ENCODE measurements around the gene CHCHD10.
A peak's percentile ranks its signal among the peaks of the same experiment; 100 is the strongest.

CHCHD10 gene

GRCh38 chr22:23772315-23772648, 4.5 kb upstream of the CHCHD10 start:
- DNase-seq: no peak

GRCh38 chr22:23769321-23769965, 1.7 kb upstream of the CHCHD10 start:
- no peak for DNase-seq

GRCh38 chr22:23767303-23767672, 484 bp downstream of the CHCHD10 start:
- no peak for DNase-seq

- no peak for DNase-seq
These were observed 2.6 kb downstream of the CHCHD10 start for GRCh38 chr22:23764899-23765881.

- DNase-seq: no peak
These were observed 3.8 kb downstream of the CHCHD10 start for GRCh38 chr22:23763954-23764353.

GRCh38 chr22:23763579-23763945, 4.2 kb downstream of the CHCHD10 start:
- peak; percentile 59 for DNase-seq

- DNase-seq: no peak
These were observed 4.8 kb downstream of the CHCHD10 start, which contains the start of gene C22orf15 for GRCh38 chr22:23762842-23763578. TSS of gene C22orf15 (plus strand) at chr22:23762990. CDS start at chr22:23763307, 317 bp downstream.

GRCh38 chr22:23760056-23760455, 7.7 kb downstream of the CHCHD10 start:
- DNase-seq: no peak

- no peak for DNase-seq
These were observed 8.2 kb downstream of the CHCHD10 start for GRCh38 chr22:23759566-23759965.

- no peak for DNase-seq
These were observed 10.9 kb downstream of the CHCHD10 start for GRCh38 chr22:23756891-23757290.

GRCh38 chr22:23755711-23756110, 12.1 kb downstream of the CHCHD10 start:
- DNase-seq: no peak

- no peak for DNase-seq
These were observed 12.7 kb downstream of the CHCHD10 start for GRCh38 chr22:23754980-23755636.

- DNase-seq: no peak
These were observed 13.4 kb downstream of the CHCHD10 start, which contains the start of gene VPREB3 for GRCh38 chr22:23754220-23754919. TSS of gene VPREB3 (minus strand) at chr22:23754425. CDS start at chr22:23754363, 62 bp downstream.

GRCh38 chr22:23753385-23753784, 14.4 kb downstream of the CHCHD10 start:
- DNase-seq: no peak

GRCh38 chr22:23752750-23753149, 15.0 kb downstream of the CHCHD10 start:
- no peak for DNase-seq

- no peak for DNase-seq
These were observed 15.6 kb downstream of the CHCHD10 start for GRCh38 chr22:23752090-23752691.

- no peak for DNase-seq
These were observed 16.3 kb downstream of the CHCHD10 start for GRCh38 chr22:23751441-23751996.

- peak; percentile 69 for DNase-seq
These were observed 16.9 kb downstream of the CHCHD10 start, which contains the start of gene ZNF70 for GRCh38 chr22:23750714-23751440. TSS of gene ZNF70 (minus strand) at chr22:23751112. CDS start at chr22:23745140, 5,972 bp downstream.

- no peak for DNase-seq
These were observed 17.4 kb downstream of the CHCHD10 start for GRCh38 chr22:23750367-23750713.

- DNase-seq: no peak
These were observed 17.9 kb downstream of the CHCHD10 start for GRCh38 chr22:23749841-23750301.

GRCh38 chr22:23745791-23746190, 22.0 kb downstream of the CHCHD10 start:
- DNase-seq: no peak

All from activated CD4-positive, CD25-positive, alpha-beta regulatory T cell treated with anti-CD3 and anti-CD28 coated beads, Interleukin-2, amount 50 U/mL, for 72 hours (primary cell).